Duodenal mucosa (tissue), 2 donors: Measurements from ENCODE around the gene SULT2B1.
"Not testable (repeated sequence)": the region's sequence is repeated elsewhere in the genome, so short reads cannot be mapped to it uniquely, and the experiment has no call there.

Source experiments
- H3K27ac ChIP-seq: one replicate; pipeline ENCODE4 v1.7.0; 2013; ENCODE audit warnings: low read depth, low read length
- H3K27me3 ChIP-seq, 2 donors: one replicate each; pipeline ENCODE4 v1.7.0; 2013; ENCODE audit warnings: low read length in 2 of 2, control low read depth in 1 of 2; ENCODE audit not compliant: insufficient read depth in 2 of 2, control insufficient read depth in 1 of 2
- H3K36me3 ChIP-seq, 2 donors: one replicate each; pipeline ENCODE4 v1.7.0; 2013; ENCODE audit warnings: low read length in 2 of 2, control low read depth in 1 of 2; ENCODE audit not compliant: insufficient read depth in 2 of 2, control insufficient read depth in 1 of 2
- H3K4me1 ChIP-seq, 2 donors: one replicate each; pipeline ENCODE4 v1.7.0; 2013; ENCODE audit warnings: low read length in 2 of 2, control low read depth in 1 of 2; ENCODE audit not compliant: insufficient read depth in 2 of 2, control insufficient read depth in 1 of 2
- H3K4me3 ChIP-seq, 2 donors: one replicate each; pipeline ENCODE4 v1.7.0; 2013; ENCODE audit warnings: low read length in 2 of 2, low read depth in 1 of 2
- H3K9ac ChIP-seq, 2 donors: one replicate each; pipeline ENCODE4 v1.7.0; 2013; ENCODE audit warnings: low read length in 2 of 2, low read depth in 1 of 2
- H3K9me3 ChIP-seq, 2 donors: one replicate each; pipeline ENCODE4 v1.7.0; 2013; ENCODE audit warnings: low read length in 2 of 2, control low read depth in 1 of 2; ENCODE audit not compliant: control insufficient read depth in 1 of 2

SULT2B1 gene

DNA sequence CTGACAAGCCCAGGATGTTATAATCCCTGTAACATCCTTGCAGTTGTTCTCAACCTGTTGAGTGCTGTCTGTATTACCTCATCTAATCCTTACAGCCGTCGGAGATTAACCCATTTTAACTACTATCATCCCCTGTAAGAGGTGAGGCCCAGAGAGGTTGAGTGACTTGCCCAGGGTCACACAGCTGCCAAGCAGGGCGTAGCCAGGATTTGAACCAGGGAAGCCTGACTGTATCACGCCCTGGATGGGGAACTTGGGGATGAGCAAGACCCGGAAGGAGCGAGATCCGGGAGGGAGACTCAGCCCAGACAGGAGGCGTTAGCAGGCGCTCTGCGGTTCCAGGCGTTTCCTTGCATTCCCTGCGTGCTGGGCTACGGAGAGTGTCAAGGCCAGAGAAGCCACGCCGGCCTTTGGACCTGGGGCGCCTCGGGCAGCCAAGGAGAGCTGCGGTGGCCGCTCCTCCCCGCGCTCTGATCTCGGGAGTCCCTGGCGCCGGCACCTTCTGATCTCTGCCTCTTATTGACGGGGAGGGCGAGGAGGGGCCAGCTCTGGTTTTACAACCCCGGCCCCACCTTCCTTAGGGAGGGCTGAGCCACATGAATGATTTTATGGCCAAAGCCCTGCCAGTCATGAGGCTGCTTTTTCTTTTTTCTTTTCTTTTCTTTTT, 6.2 kb downstream of the SULT2B1 start:
- Histone ChIP-seq H3K9me3 (no peaks in the 10 kb centered on the region), H3K36me3 (no peaks in the 10 kb centered on the region), H3K4me3 (peak overlapping the region in 1 of 2 donors; percentile 10), H3K27me3 (peaks cover 0 to 4% of the 10 kb centered on the region in 2 donors), H3K4me1 (peaks cover 8 to 23% of the 10 kb centered on the region in 2 donors), H3K27ac (peak overlapping the region; percentile 22), H3K9ac (peak overlapping the region in 1 of 2 donors; percentile 25)

DNA sequence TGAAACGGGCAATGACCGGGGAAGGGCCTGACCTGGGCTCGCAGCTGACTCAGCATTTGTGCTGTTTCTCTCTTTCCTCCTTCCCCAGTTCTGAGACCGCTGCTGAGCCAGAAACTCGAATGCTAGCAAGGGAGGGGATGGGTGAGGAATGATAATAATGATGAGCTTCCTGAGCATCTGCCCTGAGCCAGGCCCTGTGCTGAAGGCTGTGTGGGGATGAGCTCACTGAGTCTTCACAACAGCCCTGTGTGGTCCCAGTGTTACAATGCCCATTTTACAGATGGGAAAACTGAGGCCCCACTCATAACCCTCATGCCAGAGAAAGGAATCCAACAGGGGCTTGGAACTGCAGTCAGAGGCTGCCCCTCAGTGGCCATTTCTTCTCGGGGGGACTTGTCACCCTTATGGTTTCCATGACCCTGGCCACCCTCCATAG, 8.1 kb downstream of the SULT2B1 start:
- Histone ChIP-seq H3K9me3 (no peaks in the 10 kb centered on the region), H3K9ac (no peak overlapping the region), H3K27ac (no peak overlapping the region), H3K27me3 (peaks cover 0 to 4% of the 10 kb centered on the region in 2 donors), H3K4me3 (no peak overlapping the region), H3K36me3 (no peaks in the 10 kb centered on the region), H3K4me1 (peaks cover 8 to 18% of the 10 kb centered on the region in 2 donors)

DNA sequence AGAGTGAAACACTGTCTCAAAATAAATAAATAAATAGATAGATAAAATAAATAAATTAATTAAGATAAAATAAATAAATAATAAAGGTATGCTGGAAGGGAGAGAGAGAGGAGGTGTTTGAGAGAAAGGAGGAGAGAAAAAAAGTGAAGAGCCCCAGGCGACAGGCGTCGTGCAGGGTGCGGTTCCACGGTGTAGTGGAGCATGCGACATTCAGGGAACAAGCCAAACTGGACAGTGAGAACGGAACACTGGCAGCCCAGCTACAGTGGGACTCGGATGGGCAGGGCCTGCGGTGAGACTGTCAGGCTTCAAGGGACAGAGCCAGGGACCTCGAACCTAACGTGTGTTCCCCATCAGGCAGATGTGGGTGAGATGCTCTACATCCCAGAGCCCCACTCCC, 9.4 kb downstream of the SULT2B1 start:
- Histone ChIP-seq H3K27ac (no peak overlapping the region), H3K36me3 (no peaks in the 10 kb centered on the region), H3K4me3 (no peak overlapping the region), H3K4me1 (peaks cover 2 to 13% of the 10 kb centered on the region in 2 donors), H3K27me3 (peaks cover 0 to 4% of the 10 kb centered on the region in 2 donors), H3K9ac (no peak overlapping the region), H3K9me3 (no peaks in the 10 kb centered on the region)

DNA sequence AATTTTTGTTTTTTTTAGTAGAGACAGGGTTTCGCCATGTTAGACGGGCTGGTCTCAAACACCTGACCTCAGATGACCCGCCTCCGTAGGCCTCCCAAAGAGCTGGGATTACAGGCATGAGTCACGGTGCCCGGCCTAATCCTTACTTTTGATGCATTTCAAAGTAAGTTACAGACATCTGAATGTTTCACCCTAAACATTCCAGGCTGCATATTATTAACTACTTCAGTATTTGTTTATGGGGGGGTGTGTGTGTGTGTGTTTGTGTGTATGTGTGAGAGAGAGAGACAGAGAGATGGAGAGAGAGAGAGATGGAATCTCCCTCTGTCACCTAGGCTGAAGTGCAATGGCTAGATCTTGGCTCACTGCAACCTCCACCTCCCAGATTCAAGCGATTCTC, 13.1 kb downstream of the SULT2B1 start:
- no peaks in the 10 kb centered on the region for H3K36me3 ChIP-seq
- H3K4me3 ChIP-seq = no peak overlapping the region
- no peaks in the 10 kb centered on the region for H3K9me3 ChIP-seq
- peaks cover 6 to 9% of the 10 kb centered on the region in 2 donors for H3K4me1 ChIP-seq
- H3K27me3 ChIP-seq = no peaks in the 10 kb centered on the region
- H3K27ac ChIP-seq = no peak overlapping the region
- no peak overlapping the region for H3K9ac ChIP-seq

DNA sequence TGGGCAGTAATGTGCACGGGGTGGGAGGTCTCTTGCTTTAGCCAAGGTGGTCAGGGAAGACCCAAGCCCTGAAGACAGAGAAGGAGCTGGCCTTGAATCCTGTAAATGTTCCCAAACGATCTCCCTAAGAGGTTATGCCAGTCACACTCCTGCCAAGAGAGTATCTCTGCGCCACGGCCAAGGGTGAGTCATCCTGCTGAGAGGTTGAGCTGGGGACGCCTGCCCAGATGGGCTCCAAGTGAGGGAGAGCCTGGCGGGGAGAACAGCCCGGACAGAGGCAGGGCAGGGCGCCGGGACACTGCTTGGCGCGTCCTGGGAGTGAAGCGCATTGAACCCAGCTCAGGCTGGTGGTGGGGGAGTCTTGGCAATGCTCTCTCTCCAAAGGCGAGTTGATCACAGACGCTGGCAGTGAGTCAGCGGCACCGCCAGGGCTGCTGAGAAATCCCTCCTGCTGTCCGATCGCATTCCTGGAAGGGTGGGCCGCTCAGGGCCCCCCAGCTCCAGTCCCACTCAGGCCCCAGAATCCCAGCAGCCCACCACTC, 16.4 kb downstream of the SULT2B1 start:
- H3K4me3 ChIP-seq = peak overlapping the region; percentile 38 to 51
- H3K9ac ChIP-seq = peak overlapping the region in 1 of 2 donors; percentile 43
- H3K4me1 ChIP-seq = peaks cover 6 to 9% of the 10 kb centered on the region in 2 donors
- no peaks in the 10 kb centered on the region for H3K9me3 ChIP-seq
- no peaks in the 10 kb centered on the region for H3K27me3 ChIP-seq
- H3K27ac ChIP-seq = no peak overlapping the region
- H3K36me3 ChIP-seq = no peaks in the 10 kb centered on the region

DNA sequence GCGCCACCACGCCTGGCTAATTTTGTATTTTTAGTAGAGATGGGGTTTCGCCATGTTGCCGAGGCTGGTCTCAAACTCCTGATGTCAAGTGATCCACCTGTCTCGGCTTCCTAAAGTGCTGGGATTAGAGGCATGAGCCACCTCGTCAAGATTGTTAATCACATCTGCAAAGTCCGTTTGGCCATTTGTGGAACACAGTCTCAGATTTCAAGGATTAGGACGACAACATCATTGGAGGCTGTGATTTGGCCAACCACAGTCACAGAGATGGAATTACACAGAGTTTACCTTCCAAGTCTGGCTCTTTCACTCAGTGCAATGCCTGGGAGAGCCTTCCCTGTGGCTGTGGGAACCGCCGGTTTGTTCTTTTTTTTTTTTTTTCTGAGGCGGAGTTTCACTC, 17.8 kb downstream of the SULT2B1 start:
- Histone ChIP-seq H3K9ac (no peak overlapping the region), H3K4me1 (peaks cover 9 to 10% of the 10 kb centered on the region in 2 donors), H3K4me3 (no peak overlapping the region), H3K27me3 (no peaks in the 10 kb centered on the region), H3K9me3 (no peaks in the 10 kb centered on the region), H3K27ac (no peak overlapping the region), H3K36me3 (no peaks in the 10 kb centered on the region)

DNA sequence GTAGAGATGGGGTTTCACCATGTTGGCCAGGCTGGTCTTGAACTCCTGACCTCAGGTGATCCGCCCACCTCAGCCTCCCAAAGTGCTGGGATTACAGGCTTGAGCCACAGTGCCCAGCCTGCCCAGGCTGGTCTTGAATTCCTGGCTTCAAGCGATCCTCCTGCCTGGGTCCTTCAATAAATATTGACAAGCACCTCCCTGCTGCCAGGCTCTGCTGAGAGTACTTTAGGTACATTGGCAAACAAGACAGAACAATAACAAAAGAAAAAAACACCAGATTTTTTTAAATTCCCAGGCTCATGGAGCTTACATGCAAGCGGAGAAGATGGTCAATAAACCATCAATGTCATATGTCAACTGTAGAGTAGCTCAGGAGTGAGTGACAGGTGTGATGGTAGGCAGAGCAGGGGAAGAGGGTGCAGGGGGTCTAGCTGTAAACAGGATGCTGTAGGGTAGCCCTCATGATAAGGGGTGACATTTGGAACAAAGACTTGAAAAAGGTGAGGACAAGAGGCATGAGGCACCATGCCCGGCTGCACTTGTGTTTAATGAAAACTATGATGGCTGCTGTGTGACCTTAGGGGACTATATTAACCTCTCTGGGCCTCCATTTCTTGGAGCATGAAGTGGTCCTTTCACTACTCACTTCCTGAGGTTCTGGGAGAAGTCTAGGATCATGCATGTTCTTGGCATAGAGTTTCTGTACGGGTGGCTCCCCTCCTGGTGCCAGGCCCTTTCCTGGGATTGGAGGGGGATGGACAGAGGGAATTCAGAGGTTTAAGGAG, 19.6 kb downstream of the SULT2B1 start:
- H3K4me1 ChIP-seq = peaks cover 9 to 10% of the 10 kb centered on the region in 2 donors
- no peak overlapping the region for H3K27ac ChIP-seq
- no peak overlapping the region for H3K4me3 ChIP-seq
- no peaks in the 10 kb centered on the region for H3K9me3 ChIP-seq
- no peak overlapping the region for H3K9ac ChIP-seq
- H3K36me3 ChIP-seq = no peaks in the 10 kb centered on the region
- H3K27me3 ChIP-seq = no peaks in the 10 kb centered on the region

DNA sequence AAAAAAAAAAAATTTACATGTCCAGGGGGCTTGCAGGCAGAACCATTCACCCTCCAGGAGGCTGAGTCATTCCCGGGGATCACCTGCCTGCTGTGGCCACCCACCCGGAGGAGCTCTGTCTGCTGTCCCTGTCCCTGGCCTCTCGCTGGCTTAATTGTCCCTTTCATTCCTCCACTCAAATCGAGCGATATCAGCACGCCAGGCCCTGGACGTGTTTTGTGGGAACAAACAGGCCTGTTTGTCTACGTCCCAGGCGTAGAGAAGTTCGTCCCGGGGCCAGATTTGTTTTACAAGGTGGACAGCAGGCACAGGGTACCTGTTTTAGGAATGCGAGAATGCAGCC, 21.2 kb downstream of the SULT2B1 start:
- no peaks in the 10 kb centered on the region for H3K27me3 ChIP-seq
- H3K4me3 ChIP-seq = no peak overlapping the region
- H3K9ac ChIP-seq = no peak overlapping the region
- H3K36me3 ChIP-seq = no peaks in the 10 kb centered on the region
- H3K4me1 ChIP-seq = peaks cover 7 to 10% of the 10 kb centered on the region in 2 donors
- H3K27ac ChIP-seq = no peak overlapping the region
- no peaks in the 10 kb centered on the region for H3K9me3 ChIP-seq

DNA sequence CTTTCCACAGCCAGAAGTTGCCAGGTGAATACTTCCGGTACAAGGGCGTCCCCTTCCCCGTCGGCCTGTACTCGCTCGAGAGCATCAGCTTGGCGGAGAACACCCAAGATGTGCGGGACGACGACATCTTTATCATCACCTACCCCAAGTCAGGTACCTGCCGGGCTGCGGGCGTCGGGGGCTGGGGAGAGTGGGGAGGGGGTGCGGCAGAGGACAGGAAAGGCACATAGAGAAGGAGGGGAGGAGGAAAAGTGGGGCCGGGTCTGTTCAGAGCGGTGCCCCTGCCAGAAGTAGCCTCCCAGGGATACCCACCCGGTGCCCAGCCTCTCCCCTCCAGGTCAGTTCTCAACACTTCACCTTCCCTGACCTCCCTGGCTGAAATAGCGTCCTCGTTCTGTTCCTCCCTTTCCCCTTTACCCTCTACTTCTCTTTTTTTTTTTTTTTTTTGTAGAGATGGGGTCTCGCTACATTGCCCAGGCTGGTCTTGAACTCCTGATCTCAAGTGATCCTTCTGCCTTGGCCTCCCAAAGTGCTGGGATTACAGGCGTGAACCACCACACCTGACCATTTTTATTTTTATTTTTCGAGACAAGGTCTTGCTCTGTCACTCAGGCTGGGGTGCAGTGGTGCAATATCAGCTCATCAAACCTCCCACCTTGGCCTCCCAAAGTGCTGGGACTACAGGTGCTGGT, 24.1 kb downstream of the SULT2B1 start:
- H3K27me3 ChIP-seq = no peaks in the 10 kb centered on the region
- H3K9ac ChIP-seq = no peak overlapping the region
- no peaks in the 10 kb centered on the region for H3K36me3 ChIP-seq
- H3K4me1 ChIP-seq = peaks cover 0 to 4% of the 10 kb centered on the region in 2 donors
- no peaks in the 10 kb centered on the region for H3K9me3 ChIP-seq
- no peak overlapping the region for H3K27ac ChIP-seq
- no peak overlapping the region for H3K4me3 ChIP-seq

DNA sequence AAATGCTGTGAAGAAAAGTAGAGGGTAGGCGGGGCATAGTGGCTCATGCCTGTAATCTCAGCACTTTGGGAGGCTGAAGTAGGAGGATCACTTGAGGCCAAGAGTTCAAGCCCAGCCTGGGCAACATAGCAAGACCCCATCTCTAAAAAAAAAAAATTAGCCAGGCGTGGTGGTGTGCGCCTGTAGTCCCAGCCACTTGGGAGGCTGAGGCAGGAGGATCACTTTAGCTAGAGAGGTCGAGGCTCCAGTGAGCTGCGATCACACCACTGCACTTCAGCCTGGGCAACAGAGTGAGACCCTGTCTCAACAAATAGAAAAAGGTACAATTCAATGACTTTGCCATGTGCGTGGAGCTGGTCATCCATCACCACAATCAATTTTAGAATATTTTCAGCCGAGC, 25.9 kb downstream of the SULT2B1 start:
- H3K9ac ChIP-seq, H3K9me3 ChIP-seq, H3K36me3 ChIP-seq, H3K4me3 ChIP-seq, H3K4me1 ChIP-seq, H3K27ac ChIP-seq, H3K27me3 ChIP-seq: not testable (repeated sequence)
